Measurements from ENCODE around the gene SAMSN1.

The SAMSN1 gene

GRCh38 chr21:14566894-14567293 is 20.8 kb upstream of the SAMSN1 start:
- Histone ChIP-seq H3K27ac (ENCODE audit: insufficient read depth in 1 of 2, low read depth in 1 of 2, low read length in 2 of 2, poor library complexity in 1 of 2, severe bottlenecking in 2 of 2) (no peak overlapping the region), H3K36me3 (ENCODE audit: control insufficient read depth in 4 of 4, insufficient read depth in 4 of 4, low read length in 3 of 4) (no peaks in the 10 kb centered on the region), H3K4me1 (ENCODE audit: control extremely low read depth in 1 of 4, control insufficient read depth in 4 of 4, insufficient read depth in 4 of 4, low read length in 3 of 4) (peaks cover 0 to 3% (median 0%) of the 10 kb centered on the region in 4 experiments), H3K4me3 (ENCODE audit: control insufficient read depth in 1 of 7, extremely low read depth in 1 of 7, insufficient read depth in 4 of 7, low read depth in 2 of 7, low read length in 6 of 7) (no peak overlapping the region), H3K27me3 (replicated peaks in 2 of 5; ENCODE audit: control insufficient read depth in 4 of 5, insufficient read depth in 5 of 5, low read length in 4 of 5) (no peaks in the 10 kb centered on the region), H3K9me3 (ENCODE audit: control extremely low read depth in 1 of 5, control insufficient read depth in 4 of 5, insufficient read depth in 2 of 5, low read depth in 1 of 5, low read length in 4 of 5) (no peaks in the 10 kb centered on the region)
- no peak for DNase-seq
- CTCF ChIA-PET = no interaction called here
- WGBS (ENCODE audit: insufficient coverage) = no CpG with 5 or more reads among the region's 5 CpGs
- POLR2A ChIA-PET = interaction anchor here (0.6 kb wide), 1 partner anchor 43 kb away, joined by 3 read pairs; no protein-coding TSS in a partner anchor

- ChIA-PET CTCF (interaction anchor here (1.9 to 2.1 kb wide), 2 partner anchors 9 to 13 kb away, joined by 5 to 10 read pairs; no protein-coding TSS in a partner anchor), POLR2A (no interaction called here)
- Histone ChIP-seq H3K4me3 (ENCODE audit: control insufficient read depth in 1 of 7, extremely low read depth in 1 of 7, insufficient read depth in 4 of 7, low read depth in 2 of 7, low read length in 6 of 7) (no peak overlapping the region), H3K27me3 (replicated peaks in 2 of 5; ENCODE audit: control insufficient read depth in 4 of 5, insufficient read depth in 5 of 5, low read length in 4 of 5) (no peaks in the 10 kb centered on the region), H3K27ac (ENCODE audit: insufficient read depth in 1 of 2, low read depth in 1 of 2, low read length in 2 of 2, poor library complexity in 1 of 2, severe bottlenecking in 2 of 2) (no peak overlapping the region), H3K36me3 (ENCODE audit: control insufficient read depth in 4 of 4, insufficient read depth in 4 of 4, low read length in 3 of 4) (no peaks in the 10 kb centered on the region), H3K4me1 (ENCODE audit: control extremely low read depth in 1 of 4, control insufficient read depth in 4 of 4, insufficient read depth in 4 of 4, low read length in 3 of 4) (peaks cover 0 to 3% (median 0%) of the 10 kb centered on the region in 4 experiments), H3K9me3 (ENCODE audit: control extremely low read depth in 1 of 5, control insufficient read depth in 4 of 5, insufficient read depth in 2 of 5, low read depth in 1 of 5, low read length in 4 of 5) (peaks cover 2 to 15% (median 5%) of the 10 kb centered on the region in 5 experiments)
- no peak for DNase-seq
Measured at GRCh38 chr21:14562959-14563358, 16.8 kb upstream of the SAMSN1 start.

GRCh38 chr21:14560555-14560954 is 14.4 kb upstream of the SAMSN1 start:
- Histone ChIP-seq H3K4me3 (ENCODE audit: control insufficient read depth in 1 of 7, extremely low read depth in 1 of 7, insufficient read depth in 4 of 7, low read depth in 2 of 7, low read length in 6 of 7) (no peak overlapping the region), H3K27me3 (replicated peaks in 2 of 5; ENCODE audit: control insufficient read depth in 4 of 5, insufficient read depth in 5 of 5, low read length in 4 of 5) (no peaks in the 10 kb centered on the region), H3K36me3 (ENCODE audit: control insufficient read depth in 4 of 4, insufficient read depth in 4 of 4, low read length in 3 of 4) (no peaks in the 10 kb centered on the region), H3K9me3 (ENCODE audit: control extremely low read depth in 1 of 5, control insufficient read depth in 4 of 5, insufficient read depth in 2 of 5, low read depth in 1 of 5, low read length in 4 of 5) (peaks cover 2 to 15% (median 5%) of the 10 kb centered on the region in 5 experiments), H3K27ac (ENCODE audit: insufficient read depth in 1 of 2, low read depth in 1 of 2, low read length in 2 of 2, poor library complexity in 1 of 2, severe bottlenecking in 2 of 2) (no peak overlapping the region), H3K4me1 (ENCODE audit: control extremely low read depth in 1 of 4, control insufficient read depth in 4 of 4, insufficient read depth in 4 of 4, low read length in 3 of 4) (peaks cover 0 to 5% (median 1%) of the 10 kb centered on the region in 4 experiments)
- ChIA-PET CTCF (no interaction called here), POLR2A (no interaction called here)
- 100% methylated on average over 4 of the region's 4 CpGs for WGBS (ENCODE audit: insufficient coverage)
- DNase-seq = no peak

GRCh38 chr21:14560139-14560538 is 14.0 kb upstream of the SAMSN1 start:
- Histone ChIP-seq H3K36me3 (ENCODE audit: control insufficient read depth in 4 of 4, insufficient read depth in 4 of 4, low read length in 3 of 4) (no peaks in the 10 kb centered on the region), H3K27me3 (replicated peaks in 2 of 5; ENCODE audit: control insufficient read depth in 4 of 5, insufficient read depth in 5 of 5, low read length in 4 of 5) (no peaks in the 10 kb centered on the region), H3K4me3 (ENCODE audit: control insufficient read depth in 1 of 7, extremely low read depth in 1 of 7, insufficient read depth in 4 of 7, low read depth in 2 of 7, low read length in 6 of 7) (no peak overlapping the region), H3K9me3 (ENCODE audit: control extremely low read depth in 1 of 5, control insufficient read depth in 4 of 5, insufficient read depth in 2 of 5, low read depth in 1 of 5, low read length in 4 of 5) (peaks cover 2 to 15% (median 5%) of the 10 kb centered on the region in 5 experiments), H3K27ac (ENCODE audit: insufficient read depth in 1 of 2, low read depth in 1 of 2, low read length in 2 of 2, poor library complexity in 1 of 2, severe bottlenecking in 2 of 2) (no peak overlapping the region), H3K4me1 (ENCODE audit: control extremely low read depth in 1 of 4, control insufficient read depth in 4 of 4, insufficient read depth in 4 of 4, low read length in 3 of 4) (peaks cover 0 to 9% (median 1%) of the 10 kb centered on the region in 4 experiments)
- no peak for DNase-seq
- ChIA-PET CTCF (no interaction called here), POLR2A (no interaction called here)

- CTCF ChIA-PET = interaction anchor here (0.6 to 0.9 kb wide), 2 partner anchors 26 to 106 kb away, joined by 3 read pairs; no protein-coding TSS in a partner anchor
- no peak for DNase-seq
- H3K4me1 ChIP-seq (ENCODE audit: control extremely low read depth in 1 of 4, control insufficient read depth in 4 of 4, insufficient read depth in 4 of 4, low read length in 3 of 4) = peaks cover 0 to 9% (median 1%) of the 10 kb centered on the region in 4 experiments
- no peak overlapping the region for H3K27ac ChIP-seq (ENCODE audit: insufficient read depth in 1 of 2, low read depth in 1 of 2, low read length in 2 of 2, poor library complexity in 1 of 2, severe bottlenecking in 2 of 2)
- H3K36me3 ChIP-seq (ENCODE audit: control insufficient read depth in 4 of 4, insufficient read depth in 4 of 4, low read length in 3 of 4) = no peaks in the 10 kb centered on the region
- no peaks in the 10 kb centered on the region for H3K27me3 ChIP-seq (replicated peaks in 2 of 5; ENCODE audit: control insufficient read depth in 4 of 5, insufficient read depth in 5 of 5, low read length in 4 of 5)
- H3K4me3 ChIP-seq (ENCODE audit: control insufficient read depth in 1 of 7, extremely low read depth in 1 of 7, insufficient read depth in 4 of 7, low read depth in 2 of 7, low read length in 6 of 7) = no peak overlapping the region
- H3K9me3 ChIP-seq (ENCODE audit: control extremely low read depth in 1 of 5, control insufficient read depth in 4 of 5, insufficient read depth in 2 of 5, low read depth in 1 of 5, low read length in 4 of 5) = peaks cover 2 to 15% (median 5%) of the 10 kb centered on the region in 5 experiments
- POLR2A ChIA-PET = no interaction called here
Measured at GRCh38 chr21:14559102-14559501, 13.0 kb upstream of the SAMSN1 start.

GRCh38 chr21:14557413-14557812 is 11.3 kb upstream of the SAMSN1 start:
- 84% methylated on average over 4 of the region's 5 CpGs for WGBS (ENCODE audit: insufficient coverage)
- Histone ChIP-seq H3K27me3 (replicated peaks in 2 of 5; ENCODE audit: control insufficient read depth in 4 of 5, insufficient read depth in 5 of 5, low read length in 4 of 5) (no peaks in the 10 kb centered on the region), H3K27ac (ENCODE audit: insufficient read depth in 1 of 2, low read depth in 1 of 2, low read length in 2 of 2, poor library complexity in 1 of 2, severe bottlenecking in 2 of 2) (no peak overlapping the region), H3K4me1 (ENCODE audit: control extremely low read depth in 1 of 4, control insufficient read depth in 4 of 4, insufficient read depth in 4 of 4, low read length in 3 of 4) (peaks cover 0 to 9% (median 1%) of the 10 kb centered on the region in 4 experiments), H3K4me3 (ENCODE audit: control insufficient read depth in 1 of 7, extremely low read depth in 1 of 7, insufficient read depth in 4 of 7, low read depth in 2 of 7, low read length in 6 of 7) (no peak overlapping the region), H3K36me3 (ENCODE audit: control insufficient read depth in 4 of 4, insufficient read depth in 4 of 4, low read length in 3 of 4) (no peaks in the 10 kb centered on the region), H3K9me3 (ENCODE audit: control extremely low read depth in 1 of 5, control insufficient read depth in 4 of 5, insufficient read depth in 2 of 5, low read depth in 1 of 5, low read length in 4 of 5) (peaks cover 2 to 15% (median 5%) of the 10 kb centered on the region in 5 experiments)
- no peak for DNase-seq
- ChIA-PET POLR2A (no interaction called here), CTCF (no interaction called here)

- ChIA-PET CTCF (no interaction called here), POLR2A (no interaction called here)
- DNase-seq = no peak
Measured at GRCh38 chr21:14554948-14555347, 8.8 kb upstream of the SAMSN1 start.

More at GRCh38 chr21:14554948-14555347, 8.8 kb upstream of the SAMSN1 start:
- H3K36me3 ChIP-seq (ENCODE audit: control insufficient read depth in 4 of 4, insufficient read depth in 4 of 4, low read length in 3 of 4) = no peaks in the 10 kb centered on the region
- no CpG with 5 or more reads among the region's 1 CpG for WGBS (ENCODE audit: insufficient coverage)
- no peak overlapping the region for H3K27ac ChIP-seq (ENCODE audit: insufficient read depth in 1 of 2, low read depth in 1 of 2, low read length in 2 of 2, poor library complexity in 1 of 2, severe bottlenecking in 2 of 2)
- H3K4me3 ChIP-seq (ENCODE audit: control insufficient read depth in 1 of 7, extremely low read depth in 1 of 7, insufficient read depth in 4 of 7, low read depth in 2 of 7, low read length in 6 of 7) = no peak overlapping the region
- H3K4me1 ChIP-seq (ENCODE audit: control extremely low read depth in 1 of 4, control insufficient read depth in 4 of 4, insufficient read depth in 4 of 4, low read length in 3 of 4) = peaks cover 6 to 18% (median 10%) of the 10 kb centered on the region in 4 experiments
- H3K27me3 ChIP-seq (replicated peaks in 2 of 5; ENCODE audit: control insufficient read depth in 4 of 5, insufficient read depth in 5 of 5, low read length in 4 of 5) = no peaks in the 10 kb centered on the region
- no peaks in the 10 kb centered on the region for H3K9me3 ChIP-seq (ENCODE audit: control extremely low read depth in 1 of 5, control insufficient read depth in 4 of 5, insufficient read depth in 2 of 5, low read depth in 1 of 5, low read length in 4 of 5)
